CD4-positive, alpha-beta T cell (primary cell): Measurements from ENCODE around the gene C4BPA. TPM values are rescaled to one million over a fixed set of nuclear protein-coding genes. Genes with fewer than 3 reads are reported as not detected.

Source experiments
- ATAC-seq: fragments of 200-7000 bp; cut with Tn5 transposase; one replicate; pipeline ENCODE4 v1.10.0; 2022; ENCODE audit warnings: mild to moderate bottlenecking; ENCODE audit not compliant: poor library complexity
- CTCF ChIA-PET: fragments of 350-600 bp; sonication (Branson Sonifier 250); formaldehyde crosslinking; loops from one replicate; lab custom pipeline; 2021; ENCODE audit warnings: antibody characterized with exemption, inconsistent platforms; lab: Charles Lee
- POLR2A ChIA-PET: fragments of 350-600 bp; sonication (Branson Sonifier 250); formaldehyde crosslinking; loops from one replicate; lab custom pipeline; 2021; ENCODE audit warnings: antibody characterized with exemption, inconsistent platforms; lab: Charles Lee
- DNase-seq, 14 experiments: peaks; one replicate each; pipeline ENCODE4 v3.0.0-alpha.2; 2013 to 2020; ENCODE audit warnings: mixed read lengths in 2 of 14
- H3K27ac ChIP-seq, 2 donors: one replicate each; pipeline versions ENCODE4 v1.5.1 to v1.7.0; 2013; ENCODE audit warnings: low read length in 2 of 2, low read depth in 1 of 2, mild to moderate bottlenecking in 1 of 2
- H3K27me3 ChIP-seq, 2 experiments: 1 replicate in 1 of 2; 2 replicates in 1 of 2; pipeline versions ENCODE4 v1.6.1 to v1.7.0; 2013; ENCODE audit warnings: low read length in 2 of 2, control low read depth in 1 of 2, mild to moderate bottlenecking in 1 of 2, moderate library complexity in 1 of 2; ENCODE audit not compliant: insufficient read depth in 2 of 2, control insufficient read depth in 1 of 2
- H3K36me3 ChIP-seq: one replicate; pipeline ENCODE4 v1.6.1; 2013; ENCODE audit warnings: low read length, control low read depth; ENCODE audit not compliant: insufficient read depth
- H3K4me1 ChIP-seq: one replicate; pipeline ENCODE4 v1.6.1; 2013; ENCODE audit warnings: low read length, control low read depth; ENCODE audit not compliant: insufficient read depth
- H3K4me3 ChIP-seq: one replicate; pipeline ENCODE4 v1.5.1; 2013; ENCODE audit warnings: mild to moderate bottlenecking, low read length, moderate library complexity
- H3K9me3 ChIP-seq, 2 experiments: 1 replicate in 1 of 2; 2 replicates in 1 of 2; pipeline versions ENCODE4 v1.6.1 to v1.7.0; 2013; ENCODE audit warnings: low read length in 2 of 2, mild to moderate bottlenecking in 2 of 2, control low read depth in 1 of 2, moderate library complexity in 1 of 2; ENCODE audit not compliant: control insufficient read depth in 1 of 2, insufficient read depth in 1 of 2
- H3K27ac Mint-ChIP-seq: one replicate; pipeline ENCODE4 v1.8.0; 2020; ENCODE audit warnings: mixed read lengths
- H3K27me3 Mint-ChIP-seq: one replicate; pipeline ENCODE4 v1.8.0; 2021; ENCODE audit warnings: mixed read lengths
- H3K36me3 Mint-ChIP-seq: one replicate; pipeline ENCODE4 v1.8.0; 2021; ENCODE audit warnings: low read depth, mixed read lengths
- H3K4me1 Mint-ChIP-seq: one replicate; pipeline ENCODE4 v1.8.0; 2021; ENCODE audit warnings: low read depth, mixed read lengths
- H3K4me3 Mint-ChIP-seq: one replicate; pipeline ENCODE4 v1.8.0; 2020; ENCODE audit warnings: mild to moderate bottlenecking, mixed read lengths
- H3K9me3 Mint-ChIP-seq: one replicate; pipeline ENCODE4 v1.8.0; 2020; ENCODE audit warnings: mixed read lengths
- intact Hi-C, 2 experiments: fragments of 100-400 bp; cut with DNase I in 1 of 2; cut with micrococcal nuclease in 1 of 2; formaldehyde crosslinking; loops; one replicate each; pipeline versions ENCODE4 v1.15.1 to v1.9.0; 2023 to 2025; cut with DNase I, micrococcal nuclease
- total RNA-seq, 174 experiments: library from RNA in 2 of 174; stranded (reverse) in 2 of 174; gene quantifications; one replicate each; pipeline ENCODE4 v1.2.3 and lab custom pipeline; 2021 to 2026
- TF ChIP-seq, protein P1 (sequence below): fragments of 200-600 bp; IDR thresholded peaks from one replicate; pipeline ENCODE4 v1.8.0; 2022; ENCODE audit warnings: antibody characterized with exemption, mild to moderate bottlenecking

C4BPA gene
- total RNA-seq, 2 experiments from 2014 or later, result not detected

- Mint-ChIP-seq H3K27ac (no peak overlapping the region), H3K4me3 (no peak overlapping the region), H3K9me3 (no peaks in the 10 kb centered on the region), H3K27me3 (peaks cover 11% of the 10 kb centered on the region), H3K4me1 (no peaks in the 10 kb centered on the region), H3K36me3 (no peaks in the 10 kb centered on the region)
- H3K27me3 ChIP-seq, result no peaks in the 10 kb centered on the region
- TF ChIP-seq, protein P1, sequence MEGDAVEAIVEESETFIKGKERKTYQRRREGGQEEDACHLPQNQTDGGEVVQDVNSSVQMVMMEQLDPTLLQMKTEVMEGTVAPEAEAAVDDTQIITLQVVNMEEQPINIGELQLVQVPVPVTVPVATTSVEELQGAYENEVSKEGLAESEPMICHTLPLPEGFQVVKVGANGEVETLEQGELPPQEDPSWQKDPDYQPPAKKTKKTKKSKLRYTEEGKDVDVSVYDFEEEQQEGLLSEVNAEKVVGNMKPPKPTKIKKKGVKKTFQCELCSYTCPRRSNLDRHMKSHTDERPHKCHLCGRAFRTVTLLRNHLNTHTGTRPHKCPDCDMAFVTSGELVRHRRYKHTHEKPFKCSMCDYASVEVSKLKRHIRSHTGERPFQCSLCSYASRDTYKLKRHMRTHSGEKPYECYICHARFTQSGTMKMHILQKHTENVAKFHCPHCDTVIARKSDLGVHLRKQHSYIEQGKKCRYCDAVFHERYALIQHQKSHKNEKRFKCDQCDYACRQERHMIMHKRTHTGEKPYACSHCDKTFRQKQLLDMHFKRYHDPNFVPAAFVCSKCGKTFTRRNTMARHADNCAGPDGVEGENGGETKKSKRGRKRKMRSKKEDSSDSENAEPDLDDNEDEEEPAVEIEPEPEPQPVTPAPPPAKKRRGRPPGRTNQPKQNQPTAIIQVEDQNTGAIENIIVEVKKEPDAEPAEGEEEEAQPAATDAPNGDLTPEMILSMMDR, result no peak
- no peaks in the 10 kb centered on the region for H3K4me1 ChIP-seq
- H3K9me3 ChIP-seq, result no peaks in the 10 kb centered on the region
- H3K36me3 ChIP-seq, result no peaks in the 10 kb centered on the region
- intact Hi-C loops, result no loop called here
- DNase-seq, result no peak
- CTCF ChIA-PET, result no interaction called here
- H3K4me3 ChIP-seq, result no peak overlapping the region
- POLR2A ChIA-PET, result no interaction called here
- H3K27ac ChIP-seq, result no peak overlapping the region
- no peak for ATAC-seq
Measured at GRCh38 chr1:207174913-207175312, 70.9 kb downstream of the C4BPA start.

- no peaks in the 10 kb centered on the region for H3K36me3 ChIP-seq
- POLR2A ChIA-PET, result no interaction called here
- H3K27me3 Mint-ChIP-seq, result peaks cover 11% of the 10 kb centered on the region
- no peak overlapping the region for H3K27ac Mint-ChIP-seq
- H3K27me3 ChIP-seq, result no peaks in the 10 kb centered on the region
- intact Hi-C loops, result no loop called here
- ATAC-seq (no peak), DNase-seq (no peak)
- H3K4me3 ChIP-seq, result no peak overlapping the region
- H3K36me3 Mint-ChIP-seq, result no peaks in the 10 kb centered on the region
- TF ChIP-seq, protein P1, result no peak
- H3K4me1 ChIP-seq, result no peaks in the 10 kb centered on the region
- CTCF ChIA-PET, result no interaction called here
- no peak overlapping the region for H3K27ac ChIP-seq
- no peak overlapping the region for H3K4me3 Mint-ChIP-seq
- no peaks in the 10 kb centered on the region for H3K9me3 ChIP-seq
- H3K4me1 Mint-ChIP-seq, result no peaks in the 10 kb centered on the region
- no peaks in the 10 kb centered on the region for H3K9me3 Mint-ChIP-seq
Measured at GRCh38 chr1:207179036-207179435, 75.0 kb downstream of the C4BPA start.

- H3K27me3 ChIP-seq, result no peaks in the 10 kb centered on the region
- no peak overlapping the region for H3K4me3 ChIP-seq
- TF ChIP-seq, protein P1, result peak; percentile 55
- H3K27ac ChIP-seq, result no peak overlapping the region
- Mint-ChIP-seq H3K27me3 (peaks cover 11% of the 10 kb centered on the region), H3K4me1 (no peaks in the 10 kb centered on the region), H3K9me3 (no peaks in the 10 kb centered on the region), H3K27ac (no peak overlapping the region), H3K4me3 (no peak overlapping the region), H3K36me3 (no peaks in the 10 kb centered on the region)
- H3K4me1 ChIP-seq, result no peaks in the 10 kb centered on the region
- no peaks in the 10 kb centered on the region for H3K9me3 ChIP-seq
- ATAC-seq (no peak), DNase-seq (peak in 3 of 14 experiments; percentile 30 to 47 (median 42))
- intact Hi-C loops, result loop anchor here (1.0 to 10.0 kb wide), 6 partner anchors 21 to 317 kb away; partner anchors contain the start of gene C4BPB (in 1 of the 2)
- POLR2A ChIA-PET, result interaction anchor here (0.7 to 1.5 kb wide), 2 partner anchors 140 to 227 kb away, joined by 3 to 22 read pairs; partner anchors contain the start of gene CD55
- CTCF ChIA-PET, result interaction anchor here (1.0 to 3.1 kb wide), 2 partner anchors 223 to 318 kb away, joined by 4 to 17 read pairs; no protein-coding TSS in a partner anchor
- H3K36me3 ChIP-seq, result no peaks in the 10 kb centered on the region
Measured at GRCh38 chr1:207181847-207182246, 77.8 kb downstream of the C4BPA start.
